Measurements from ENCODE around the gene ZIM2. TPM values are rescaled to one million over a fixed set of nuclear protein-coding genes. Genes with fewer than 3 reads are reported as not detected.

Gene ZIM2
- total RNA-seq, 1 donor from 2014 or later = not detected

DNA sequence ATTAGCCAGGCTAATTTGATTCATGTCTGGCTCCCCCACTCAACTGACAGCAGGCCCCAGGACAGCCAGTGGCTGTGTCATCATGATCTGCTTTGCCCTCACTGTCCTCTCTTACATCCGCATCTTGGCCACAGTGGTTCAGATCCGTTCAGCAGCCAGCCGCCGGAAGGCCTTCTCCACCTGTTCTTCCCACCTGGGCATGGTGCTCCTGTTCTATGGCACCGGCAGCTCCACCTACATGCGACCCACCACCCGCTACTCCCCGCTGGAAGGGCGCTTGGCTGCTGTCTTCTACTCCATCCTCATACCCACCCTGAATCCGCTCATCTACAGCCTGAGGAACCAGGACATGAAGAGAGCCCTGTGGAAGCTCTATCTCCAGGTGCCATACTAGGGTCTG is 79.7 kb downstream of the ZIM2 start:
- Mint-ChIP-seq H3K9me3 (ENCODE audit: unreplicated experiment) (peaks cover 70% of the 10 kb centered on the region), H3K36me3 (ENCODE audit: low read depth, unreplicated experiment) (peaks cover 37% of the 10 kb centered on the region), H3K27me3 (ENCODE audit: unreplicated experiment) (peaks cover 6% of the 10 kb centered on the region), H3K27ac (ENCODE audit: unreplicated experiment) (no peak overlapping the region), H3K4me1 (ENCODE audit: unreplicated experiment) (no peaks in the 10 kb centered on the region), H3K4me3 (ENCODE audit: unreplicated experiment) (no peak overlapping the region)
- TF ChIP-seq CTCF (IDR thresholded peaks at IDR 0.05; ENCODE audit: unreplicated experiment) = no peak
- DNase-seq (ENCODE audit: low spot score) = no peak

DNA sequence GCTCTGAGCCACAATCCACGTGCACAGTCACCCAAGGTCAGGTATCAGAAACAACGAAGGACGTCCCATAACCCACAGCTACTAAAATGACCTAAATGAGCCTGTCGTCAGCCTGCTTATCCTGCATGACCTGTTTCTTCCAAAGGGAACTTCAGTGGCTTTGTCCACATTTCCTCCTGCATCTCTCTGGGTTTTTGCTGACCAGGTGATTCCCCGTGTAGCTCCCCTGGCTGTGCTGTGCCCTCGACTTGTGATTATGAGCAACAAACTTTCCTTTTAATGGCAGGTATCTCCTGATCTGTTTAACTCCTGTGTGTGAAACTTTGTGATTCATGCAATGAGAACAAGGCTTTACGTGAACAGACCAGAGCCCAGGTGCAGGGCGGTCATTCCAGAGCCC is 81.0 kb downstream of the ZIM2 start:
- H3K27me3 Mint-ChIP-seq (ENCODE audit: unreplicated experiment) = peaks cover 3% of the 10 kb centered on the region
- H3K36me3 Mint-ChIP-seq (ENCODE audit: low read depth, unreplicated experiment) = peaks cover 32% of the 10 kb centered on the region
- H3K4me3 Mint-ChIP-seq (ENCODE audit: unreplicated experiment) = no peak overlapping the region
- H3K9me3 Mint-ChIP-seq (ENCODE audit: unreplicated experiment) = peaks cover 65% of the 10 kb centered on the region
- TF ChIP-seq CTCF (IDR thresholded peaks at IDR 0.05; ENCODE audit: unreplicated experiment) = no peak
- no peaks in the 10 kb centered on the region for H3K4me1 Mint-ChIP-seq (ENCODE audit: unreplicated experiment)
- DNase-seq (ENCODE audit: low spot score) = no peak
- H3K27ac Mint-ChIP-seq (ENCODE audit: unreplicated experiment) = no peak overlapping the region

GRCh38 chr19:56751078-56751489 is 89.4 kb downstream of the ZIM2 start:
- Mint-ChIP-seq H3K27ac (ENCODE audit: unreplicated experiment) (no peak overlapping the region), H3K9me3 (ENCODE audit: unreplicated experiment) (peaks cover 43% of the 10 kb centered on the region)

DNA sequence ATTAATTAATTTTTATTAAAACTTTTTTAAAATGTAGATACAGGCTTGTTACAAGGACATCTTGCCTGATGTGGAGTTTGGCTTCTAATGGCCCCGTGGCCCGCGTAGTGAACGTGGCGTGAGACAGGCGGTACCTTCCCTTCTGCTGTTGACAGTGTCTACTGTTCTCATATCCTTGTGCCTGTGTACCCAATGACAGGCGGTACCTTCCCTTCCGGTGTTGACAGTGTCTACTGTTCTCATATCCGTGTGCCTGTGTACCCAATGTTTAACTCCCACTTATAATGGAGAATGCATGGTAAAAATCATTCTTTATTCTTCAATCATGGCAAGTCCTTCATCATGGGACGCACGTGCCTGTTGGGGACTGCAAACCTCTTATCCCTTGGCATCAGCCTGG is 89.9 kb downstream of the ZIM2 start:
- no peak overlapping the region for H3K4me3 Mint-ChIP-seq (ENCODE audit: unreplicated experiment)
- no peak for TF ChIP-seq CTCF (IDR thresholded peaks at IDR 0.05; ENCODE audit: unreplicated experiment)

More at GRCh38 chr19:56751078-56751489, 89.4 kb downstream of the ZIM2 start:
- DNase-seq (ENCODE audit: low spot score) = no peak
- TF ChIP-seq CTCF (IDR thresholded peaks at IDR 0.05; ENCODE audit: unreplicated experiment) = no peak
- Mint-ChIP-seq H3K27me3 (ENCODE audit: unreplicated experiment) (peaks cover 9% of the 10 kb centered on the region), H3K36me3 (ENCODE audit: low read depth, unreplicated experiment) (peaks cover 12% of the 10 kb centered on the region), H3K4me3 (ENCODE audit: unreplicated experiment) (no peak overlapping the region), H3K4me1 (ENCODE audit: unreplicated experiment) (no peaks in the 10 kb centered on the region)

DNA sequence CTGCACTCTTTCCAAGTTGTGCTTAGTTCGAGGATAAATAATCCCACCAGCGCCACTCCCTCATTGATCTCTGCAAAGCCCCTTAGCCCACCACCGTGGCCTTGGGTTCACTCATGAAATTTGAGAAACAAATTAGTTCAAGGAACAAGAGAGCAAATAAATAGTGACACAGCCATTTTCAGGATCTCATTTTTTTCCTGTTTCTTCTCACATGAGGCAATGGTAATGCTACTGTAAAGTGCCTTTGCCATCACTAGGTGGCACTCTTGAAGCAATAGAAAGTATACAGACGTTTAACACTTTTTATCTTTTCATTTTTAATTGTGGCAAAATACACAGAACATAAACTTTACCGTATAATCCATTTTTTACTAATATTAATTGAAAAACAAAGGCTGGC is 92.1 kb downstream of the ZIM2 start:
- Mint-ChIP-seq H3K36me3 (ENCODE audit: low read depth, unreplicated experiment) (peaks cover 9% of the 10 kb centered on the region), H3K4me1 (ENCODE audit: unreplicated experiment) (no peaks in the 10 kb centered on the region), H3K27ac (ENCODE audit: unreplicated experiment) (no peak overlapping the region), H3K4me3 (ENCODE audit: unreplicated experiment) (no peak overlapping the region), H3K27me3 (ENCODE audit: unreplicated experiment) (peaks cover 11% of the 10 kb centered on the region), H3K9me3 (ENCODE audit: unreplicated experiment) (peaks cover 48% of the 10 kb centered on the region)
- no peak for TF ChIP-seq CTCF (IDR thresholded peaks at IDR 0.05; ENCODE audit: unreplicated experiment)
- DNase-seq (ENCODE audit: low spot score) = no peak

More for the DNA sequence above, 89.9 kb downstream of the ZIM2 start:
- H3K9me3 Mint-ChIP-seq (ENCODE audit: unreplicated experiment) = peaks cover 43% of the 10 kb centered on the region
- H3K27me3 Mint-ChIP-seq (ENCODE audit: unreplicated experiment) = peaks cover 11% of the 10 kb centered on the region
- H3K27ac Mint-ChIP-seq (ENCODE audit: unreplicated experiment) = no peak overlapping the region
- peaks cover 10% of the 10 kb centered on the region for H3K36me3 Mint-ChIP-seq (ENCODE audit: low read depth, unreplicated experiment)
- no peaks in the 10 kb centered on the region for H3K4me1 Mint-ChIP-seq (ENCODE audit: unreplicated experiment)
- DNase-seq (ENCODE audit: low spot score) = no peak
